Dermis blood vessel endothelial cell (primary cell): ENCODE measurements around the gene LIME1. TPM values are rescaled to one million over a fixed set of nuclear protein-coding genes. Genes with fewer than 3 reads are reported as not detected.
A peak's percentile ranks its signal among the peaks of the same experiment; 100 is the strongest.
"Not testable (repeated sequence)": the region's sequence is repeated elsewhere in the genome, so short reads cannot be mapped to it uniquely, and the experiment has no call there.

Experiments used
- DNase-seq: peaks from one replicate; pipeline ENCODE4 v3.0.0; 2010
- total RNA-seq: library from RNA; depleted of rRNA; stranded (reverse); fragments of >200 nt; gene quantifications from 2 replicates; pipeline ENCODE4 v1.2.3, GENCODE V29; 2014

Gene LIME1
- total RNA-seq, 1 donor from 2014 or later: 3.7 TPM

DNA sequence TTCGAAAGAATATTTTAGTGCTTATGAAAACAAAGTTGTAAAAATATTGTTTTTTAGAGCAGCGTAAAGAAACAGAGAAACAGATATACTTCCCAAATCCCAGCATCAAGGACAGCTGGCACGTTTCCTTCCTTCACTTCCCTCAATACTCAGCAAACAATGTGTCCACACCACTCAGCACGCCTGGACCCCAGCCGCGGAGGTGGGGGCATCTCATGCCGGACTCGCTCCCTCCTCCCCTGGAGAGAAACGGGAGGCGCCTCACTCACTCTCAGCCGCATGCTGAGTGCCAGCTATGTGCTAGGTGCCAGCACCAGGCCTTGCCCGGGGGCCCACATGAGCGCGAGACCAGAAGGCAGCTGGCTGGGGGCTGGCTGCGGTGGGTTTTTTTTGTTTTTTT lies 37.8 kb downstream of the LIME1 start:
- DNase-seq: peak; percentile 53

DNA sequence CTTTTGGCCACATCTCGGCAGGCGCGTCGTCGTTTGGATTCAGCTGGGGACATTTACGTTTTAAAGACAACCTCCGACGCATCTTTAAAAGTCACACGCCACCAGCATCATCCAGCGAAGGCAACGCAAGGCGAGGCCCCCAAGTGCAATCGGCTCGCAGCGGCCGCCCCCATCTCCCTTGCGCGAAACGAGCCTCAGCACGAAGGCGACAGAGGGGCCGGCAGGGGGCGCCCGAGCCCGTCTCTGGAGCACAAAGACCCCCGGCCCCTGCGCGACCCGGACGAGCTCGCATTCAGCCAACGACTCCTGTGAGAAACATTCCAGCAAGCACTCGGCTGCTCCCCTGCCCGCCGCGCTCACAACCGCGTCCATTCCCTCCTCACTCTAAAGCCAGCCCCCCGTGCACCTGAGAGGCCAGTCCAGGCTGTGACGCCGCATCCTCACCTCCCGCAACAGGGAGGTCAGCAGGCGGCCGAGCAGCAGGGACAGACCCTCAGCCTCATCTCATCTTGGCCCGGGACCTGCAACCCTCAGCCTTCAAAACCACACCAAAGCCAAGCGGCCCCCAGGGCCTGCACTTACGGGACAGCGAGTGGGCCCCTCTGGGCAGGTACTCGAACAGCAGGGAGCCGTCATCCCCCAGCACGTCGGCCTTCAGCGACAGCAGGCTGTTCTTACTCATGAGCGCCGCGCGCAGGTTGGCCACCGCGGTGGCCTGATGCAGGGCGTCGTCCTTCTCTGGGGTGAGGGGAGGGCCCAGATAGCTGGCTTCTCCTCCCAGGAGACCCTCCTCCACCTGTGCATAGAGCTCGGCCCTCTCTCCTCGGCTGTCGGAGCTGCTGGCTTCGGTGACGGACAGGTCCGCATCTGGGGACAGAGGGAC lies 38.9 kb downstream of the LIME1 start:
- peak; percentile 64 for DNase-seq

DNA sequence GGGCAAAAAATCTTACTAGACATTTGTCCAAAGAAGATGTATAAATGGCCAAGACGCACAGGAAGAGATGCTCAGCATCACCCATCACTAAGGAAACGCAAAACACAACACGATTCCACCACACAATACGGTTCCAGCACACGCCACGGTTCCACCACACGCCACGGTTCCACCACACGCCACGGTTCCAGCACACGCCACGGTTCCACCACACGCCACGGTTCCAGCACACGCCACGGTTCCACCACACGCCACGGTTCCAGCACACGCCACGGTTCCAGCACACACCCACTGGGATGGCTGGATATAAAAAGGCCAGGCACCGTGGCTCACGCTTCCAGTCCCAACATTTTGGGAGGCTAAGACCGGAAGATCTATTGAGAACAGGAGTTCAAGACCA lies 40.4 kb downstream of the LIME1 start:
- not testable (repeated sequence) for DNase-seq

DNA sequence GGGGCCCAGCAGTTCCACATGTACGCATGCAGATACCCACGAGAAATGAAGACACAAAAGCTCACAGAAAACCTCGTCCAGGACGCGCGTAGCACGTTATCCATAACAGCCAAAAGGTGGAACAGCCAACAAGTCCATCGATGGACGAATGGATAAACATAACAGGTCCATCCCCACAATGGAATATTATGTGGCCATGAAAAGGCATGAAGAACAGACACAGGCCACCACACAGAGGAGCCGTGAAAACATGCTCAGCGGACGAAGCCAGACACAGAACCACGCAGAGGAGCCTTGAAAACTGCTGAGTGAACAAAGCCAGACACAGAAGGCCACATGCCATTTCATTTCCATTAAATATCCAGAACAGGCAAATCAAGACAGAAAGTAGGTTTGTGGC lies 41.1 kb downstream of the LIME1 start:
- DNase-seq: no peak

DNA sequence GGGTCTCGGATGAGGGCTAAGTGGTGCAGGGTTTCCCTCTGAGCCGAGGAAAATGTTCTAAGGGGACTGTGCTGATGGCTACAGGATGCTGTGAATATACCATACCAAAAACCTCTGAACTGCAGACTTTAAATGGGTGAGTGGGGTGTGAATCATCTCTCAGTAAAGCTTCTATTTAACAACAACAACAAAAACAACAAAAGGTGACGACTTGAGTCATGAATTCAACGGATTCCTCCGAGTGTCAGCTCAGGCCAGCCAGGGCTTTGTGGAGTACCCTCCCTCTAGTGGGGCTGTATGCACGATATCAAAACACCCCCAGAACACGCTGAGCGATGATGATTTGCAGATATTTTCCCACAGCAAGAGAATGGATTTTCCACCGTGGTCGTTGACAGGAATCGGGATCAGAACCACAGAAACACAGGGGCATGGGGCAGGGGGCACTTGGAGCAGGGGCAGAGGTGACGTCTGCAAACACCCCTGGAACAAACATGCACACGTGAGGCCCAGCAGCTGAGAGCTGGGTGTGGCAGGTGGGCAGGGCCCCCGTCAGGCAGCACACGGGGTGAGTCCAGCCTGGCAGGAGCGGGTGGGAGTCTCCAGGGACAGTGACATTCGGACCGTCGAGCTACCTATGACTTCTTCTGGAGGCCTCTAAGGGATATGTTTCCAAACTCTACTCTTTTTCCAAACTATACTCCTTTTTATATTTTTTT lies 41.7 kb downstream of the LIME1 start:
- peak; percentile 28 for DNase-seq

DNA sequence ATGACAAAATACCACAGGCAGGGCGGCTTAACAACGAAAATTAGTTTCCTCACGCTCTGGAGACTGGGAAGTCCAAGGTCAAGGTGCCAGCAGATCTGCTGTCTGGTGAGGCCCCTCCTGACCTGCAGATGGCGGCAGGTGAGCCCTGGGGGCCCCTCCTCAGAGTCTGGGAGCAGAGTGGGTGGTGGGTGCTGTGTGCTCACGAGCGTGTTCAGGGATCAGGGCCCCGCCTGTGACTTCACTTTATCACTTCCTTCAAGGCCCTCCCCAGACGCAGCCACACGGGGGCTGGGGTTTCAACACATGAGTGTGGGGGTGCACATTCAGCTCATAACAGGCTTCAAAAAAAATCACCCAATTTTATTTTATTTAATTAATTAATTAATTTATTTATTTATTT lies 42.4 kb downstream of the LIME1 start:
- DNase-seq: no peak

DNA sequence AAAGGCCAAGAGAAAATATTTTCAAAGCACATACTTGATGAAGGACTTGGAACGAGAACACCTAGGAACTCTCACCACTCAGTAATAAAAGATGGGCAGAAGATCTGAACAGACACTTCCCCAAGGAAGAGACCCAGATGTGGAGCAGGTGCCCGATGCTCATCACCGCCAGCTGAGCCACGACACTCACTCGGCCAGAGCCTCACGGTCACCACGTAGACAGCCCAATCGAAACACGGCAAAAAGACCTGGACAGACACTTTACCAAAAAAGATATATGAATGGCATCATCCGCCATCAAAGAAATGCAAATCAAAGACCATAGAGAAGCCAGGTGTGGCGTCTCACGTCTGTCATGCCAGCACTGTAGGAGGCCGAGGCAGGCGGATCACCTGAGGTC lies 44.7 kb downstream of the LIME1 start:
- no peak for DNase-seq

DNA sequence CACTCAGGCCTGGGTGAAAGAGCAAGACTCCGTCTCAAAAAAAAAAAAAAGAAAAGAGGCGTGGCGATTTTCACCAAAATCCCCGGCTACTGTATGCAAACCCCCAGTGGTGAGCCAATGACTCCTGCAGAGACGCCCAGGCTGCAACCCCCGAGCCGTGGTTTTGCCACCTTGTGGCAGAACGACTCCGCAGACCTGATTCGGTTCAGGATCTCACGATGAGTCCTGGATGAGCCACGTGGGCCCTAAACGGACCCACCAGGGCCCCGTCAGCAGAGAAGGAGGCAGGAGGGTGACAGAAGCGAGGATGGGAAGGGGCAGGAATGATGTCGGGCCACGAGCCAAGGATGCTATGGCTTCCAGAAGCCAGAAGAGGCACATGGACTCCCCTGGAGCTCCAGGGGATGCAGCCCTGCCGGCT lies 45.6 kb downstream of the LIME1 start:
- DNase-seq: no peak

DNA sequence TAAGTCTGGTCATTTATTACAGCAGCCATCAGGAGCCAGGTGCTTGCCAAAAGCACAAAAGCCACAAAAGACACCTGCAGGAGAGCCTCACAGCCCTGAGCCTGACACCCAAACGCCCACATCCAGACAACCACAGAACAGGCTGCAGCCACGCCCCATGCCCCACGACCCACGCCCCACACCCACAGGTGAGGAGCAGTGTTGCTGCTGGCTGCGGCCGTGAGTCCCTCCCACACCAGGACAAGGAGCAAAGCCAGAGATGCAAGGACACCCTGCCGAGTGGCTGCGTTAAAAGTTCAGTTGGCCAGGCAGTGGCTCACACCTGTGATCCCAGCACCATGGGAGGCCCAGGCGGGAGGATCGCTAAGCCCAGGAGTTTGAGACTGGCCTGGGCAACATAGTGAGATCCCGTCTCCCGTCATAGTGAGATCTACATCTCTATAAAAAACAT lies 46.1 kb downstream of the LIME1 start:
- DNase-seq: no peak

DNA sequence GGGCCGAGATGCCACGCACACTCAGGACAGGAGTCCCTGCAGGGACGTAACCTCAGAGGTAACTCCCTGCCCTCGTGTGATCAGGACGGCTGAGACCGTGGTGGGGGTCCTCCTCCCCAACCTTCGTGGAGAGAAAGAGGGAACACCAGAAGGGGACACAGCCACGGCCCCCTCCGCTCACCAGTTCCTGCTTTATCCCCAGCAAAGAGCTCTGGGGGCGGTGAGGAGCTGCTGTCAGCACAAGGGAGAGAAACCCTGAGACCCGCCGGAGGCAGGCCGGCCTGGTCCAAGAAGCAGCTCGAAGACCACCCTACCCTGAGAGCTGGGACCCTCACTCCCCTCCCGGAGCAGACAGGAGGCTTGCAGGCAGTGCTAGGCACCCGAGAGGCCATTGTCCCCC lies 47.5 kb downstream of the LIME1 start:
- no peak for DNase-seq

DNA sequence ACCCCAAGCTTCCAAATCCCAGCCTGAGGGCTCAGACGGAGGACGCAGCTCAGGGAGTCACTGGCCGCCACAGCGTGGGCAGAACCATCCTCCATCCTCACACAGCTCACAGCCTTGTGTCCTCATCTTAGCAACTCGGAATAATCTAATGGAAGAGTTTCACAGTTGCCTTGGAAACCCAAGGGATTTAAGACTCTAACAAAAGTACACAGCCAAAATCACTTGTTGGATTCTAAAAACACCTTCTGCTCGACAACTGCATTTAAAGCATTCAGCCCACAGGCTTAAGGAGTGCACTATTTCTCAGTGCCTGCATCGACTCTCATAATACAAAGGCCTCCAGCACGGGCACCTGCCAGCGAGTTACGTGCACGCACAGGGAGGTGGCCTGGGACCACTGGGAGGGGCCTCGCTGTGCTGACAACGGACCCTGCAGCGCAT lies 49.2 kb downstream of the LIME1 start:
- DNase-seq: no peak

DNA sequence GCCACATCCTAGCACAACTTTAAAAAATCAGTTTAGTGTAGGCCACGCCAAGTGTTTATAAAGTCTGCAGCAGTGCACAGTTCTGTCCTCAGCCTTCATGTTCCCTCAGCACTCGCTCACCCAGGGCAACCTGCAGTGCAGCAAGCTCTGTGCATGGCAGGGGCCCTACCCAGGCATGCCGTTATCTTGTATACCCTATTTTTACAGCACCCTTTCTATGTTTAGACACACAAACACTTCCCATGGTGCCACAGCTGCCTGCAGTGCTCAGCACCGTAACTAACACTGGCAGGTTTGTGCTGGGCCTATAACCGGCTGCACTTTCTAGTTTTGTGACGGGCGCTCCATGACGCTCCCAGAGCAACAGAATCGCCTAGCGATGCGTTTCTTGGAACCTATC lies 50.8 kb downstream of the LIME1 start:
- DNase-seq: no peak

DNA sequence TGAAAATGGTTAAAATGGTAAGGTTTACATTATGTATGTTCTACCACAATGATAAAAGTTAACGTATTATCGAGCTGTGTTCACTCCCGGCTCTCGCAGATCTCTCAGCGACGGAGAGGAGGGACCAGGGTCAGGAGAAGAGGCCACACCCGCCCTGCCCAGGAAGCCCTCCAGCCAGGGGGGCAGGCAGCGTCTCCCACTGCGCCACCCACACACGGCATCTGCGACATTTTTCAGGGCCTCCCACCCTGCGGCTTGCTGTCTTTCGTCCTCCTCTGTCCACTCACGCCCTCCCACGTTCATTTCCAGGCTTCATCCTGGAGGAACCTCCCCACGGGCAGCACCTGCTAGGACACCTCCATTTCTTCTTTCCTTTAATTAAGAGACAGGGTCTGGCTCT lies 51.3 kb downstream of the LIME1 start:
- DNase-seq: no peak

Other genes starting within 250 kb of the LIME1 start
- 5.0 and 5.3 TPM in 2 replicates for gene EEF1A2, start 237.6 kb upstream of the LIME1 start, total RNA-seq
- gene PPDPF, start 215.9 kb upstream of the LIME1 start, total RNA-seq: 19.9 and 37.3 TPM in 2 replicates
- under 0.01 and 0.05 TPM in 2 replicates for gene PTK6, start 199.3 kb upstream of the LIME1 start, total RNA-seq
- gene SRMS, start 188.9 kb upstream of the LIME1 start, total RNA-seq: not detected in 2 replicates
- gene FNDC11, start 182.5 kb upstream of the LIME1 start, total RNA-seq: 1.2 and 2.4 TPM in 2 replicates
- 54.8 and 64.0 TPM in 2 replicates for gene HELZ2, start 162.4 kb upstream of the LIME1 start, total RNA-seq
- gene GMEB2, start 109.6 kb upstream of the LIME1 start, total RNA-seq: 10.9 and 18.7 TPM in 2 replicates
- gene STMN3, start 83.2 kb upstream of the LIME1 start, total RNA-seq: 0.85 and 1.2 TPM in 2 replicates
- 13.4 and 17.9 TPM in 2 replicates for gene RTEL1, start 78.4 kb upstream of the LIME1 start, total RNA-seq
- gene TNFRSF6B, start 40.0 kb upstream of the LIME1 start, total RNA-seq: 16.8 and 22.0 TPM in 2 replicates
- 46.9 and 48.3 TPM in 2 replicates for gene ARFRP1, start 28.7 kb upstream of the LIME1 start, total RNA-seq
- 25.6 and 29.1 TPM in 2 replicates for gene ZGPAT, start 28.6 kb upstream of the LIME1 start, total RNA-seq
- gene SLC2A4RG, start 3.1 kb downstream of the LIME1 start, total RNA-seq: 11.7 and 24.1 TPM in 2 replicates
- 41.2 and 67.4 TPM in 2 replicates for gene ZBTB46, start 94.6 kb downstream of the LIME1 start, total RNA-seq
- not detected in 2 replicates for gene ABHD16B, start 124.8 kb downstream of the LIME1 start, total RNA-seq
- 169 and 181 TPM in 2 replicates for gene TPD52L2, start 128.6 kb downstream of the LIME1 start, total RNA-seq
- 90.9 and 98.3 TPM in 2 replicates for gene DNAJC5, start 158.5 kb downstream of the LIME1 start, total RNA-seq
- gene UCKL1, start 219.8 kb downstream of the LIME1 start, total RNA-seq: 40.7 and 46.4 TPM in 2 replicates
- 10.0 and 14.5 TPM in 2 replicates for gene ZNF512B, start 233.3 kb downstream of the LIME1 start, total RNA-seq
- gene SAMD10, start 243.0 kb downstream of the LIME1 start, total RNA-seq: 4.3 and 6.1 TPM in 2 replicates
- gene PRPF6, start 244.5 kb downstream of the LIME1 start, total RNA-seq: 79.6 and 94.2 TPM in 2 replicates